ENCODE measurements around the gene BTNL3. TPM values are rescaled to one million over a fixed set of nuclear protein-coding genes. Genes with fewer than 3 reads are reported as not detected.
"Not testable (repeated sequence)": the region's sequence is repeated elsewhere in the genome, so short reads cannot be mapped to it uniquely, and the experiment has no call there.

Gene BTNL3
- total RNA-seq, 1 donor from 2014 or later = not detected

DNA sequence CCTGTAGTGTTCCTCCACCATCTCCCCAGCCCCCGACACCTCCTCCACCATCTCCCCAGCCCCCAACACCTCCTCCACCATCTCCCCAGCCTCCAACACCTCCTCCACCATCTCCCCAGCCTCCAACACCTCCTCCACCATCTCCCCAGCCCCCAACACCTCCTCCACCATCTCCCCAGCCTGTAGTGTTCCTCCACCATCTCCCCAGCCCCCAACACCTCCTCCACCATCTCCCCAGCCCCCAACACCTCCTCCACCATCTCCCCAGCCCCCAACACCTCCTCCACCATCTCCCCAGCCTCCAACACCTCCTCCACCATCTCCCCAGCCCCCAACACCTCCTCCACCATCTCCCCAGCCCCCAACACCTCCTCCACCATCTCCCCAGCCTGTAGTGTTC, 57.2 kb downstream of the BTNL3 start:
- DNase-seq (ENCODE audit: low read depth in 2 of 2) = not testable (repeated sequence)

DNA sequence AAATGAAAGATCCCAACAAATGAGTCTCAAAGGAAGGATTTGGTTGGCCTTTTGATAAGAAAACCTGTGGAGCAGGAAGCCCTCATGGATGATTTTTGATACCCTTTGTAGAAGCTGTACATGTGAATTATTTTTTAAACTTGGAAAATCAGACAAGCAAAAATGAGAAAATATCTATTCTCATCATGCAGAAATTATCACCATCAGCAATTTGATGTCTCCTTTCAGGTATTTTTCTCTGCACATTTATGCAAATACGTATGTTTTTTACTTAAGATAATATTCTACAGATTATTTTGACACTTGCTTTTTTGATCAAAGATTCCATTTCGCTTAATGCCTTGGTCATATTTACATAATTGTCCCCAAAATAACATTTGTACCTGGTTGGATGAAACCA, 58.6 kb downstream of the BTNL3 start:
- DNase-seq (ENCODE audit: low read depth in 2 of 2) = no peak

- no peak for DNase-seq (ENCODE audit: low read depth in 2 of 2)
Observed at GRCh38 chr5:181047921-181048320, 59.3 kb downstream of the BTNL3 start.

DNA sequence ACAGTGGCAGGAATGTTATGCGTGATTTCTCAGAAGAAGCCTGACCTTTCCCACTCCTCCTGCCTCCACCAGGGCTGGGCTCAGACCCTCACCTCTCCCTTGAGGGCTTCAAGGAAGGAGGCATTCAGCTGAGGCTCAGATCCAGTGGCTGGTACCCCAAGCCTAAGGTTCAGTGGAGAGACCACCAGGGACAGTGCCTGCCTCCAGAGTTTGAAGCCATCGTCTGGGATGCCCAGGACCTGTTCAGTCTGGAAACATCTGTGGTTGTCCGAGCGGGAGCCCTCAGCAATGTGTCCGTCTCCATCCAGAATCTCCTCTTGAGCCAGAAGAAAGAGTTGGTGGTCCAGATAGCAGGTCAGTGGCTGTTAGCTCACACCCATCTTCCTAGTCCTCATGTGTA, 61.4 kb downstream of the BTNL3 start:
- no peak for DNase-seq (ENCODE audit: low read depth in 2 of 2)

DNA sequence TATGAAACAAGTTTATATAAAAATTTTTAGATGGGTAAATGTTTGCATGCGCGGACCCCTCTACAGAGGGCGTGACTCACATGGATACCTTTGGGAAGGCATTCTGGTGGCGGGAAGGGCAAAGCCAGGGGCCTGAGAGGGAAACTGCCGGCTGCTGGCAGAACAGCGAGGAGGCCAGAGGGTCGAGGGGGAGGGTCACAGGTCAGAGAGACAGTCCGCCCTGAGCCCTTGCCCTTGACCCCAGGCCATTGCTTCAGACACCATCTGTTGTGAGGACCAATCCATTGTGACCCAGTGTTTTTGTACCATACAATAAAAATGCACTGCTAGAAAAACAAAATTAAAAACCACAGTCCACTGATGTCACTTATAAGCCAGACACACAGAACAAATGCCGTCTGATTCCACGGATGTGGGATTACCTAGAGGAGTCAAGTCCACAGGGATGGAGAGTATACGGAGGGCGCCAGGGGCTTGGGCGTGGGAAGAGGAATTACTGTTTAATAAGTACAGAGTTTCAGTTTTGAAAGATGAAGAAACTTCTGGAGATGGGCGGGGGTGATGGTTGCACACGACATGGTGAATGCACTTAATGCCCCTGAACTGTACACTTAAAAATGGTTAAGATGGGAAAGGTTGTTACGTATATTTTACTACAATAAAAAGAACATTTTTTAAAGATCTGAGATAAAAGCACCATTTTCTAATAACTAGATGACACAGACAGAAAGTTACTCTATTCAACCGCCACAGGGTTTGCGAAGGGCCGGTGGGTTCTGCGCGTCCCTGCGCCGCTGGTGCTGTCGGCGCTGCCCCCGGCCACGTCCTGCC, 63.4 kb downstream of the BTNL3 start:
- no peak for DNase-seq (ENCODE audit: low read depth in 2 of 2)

DNA sequence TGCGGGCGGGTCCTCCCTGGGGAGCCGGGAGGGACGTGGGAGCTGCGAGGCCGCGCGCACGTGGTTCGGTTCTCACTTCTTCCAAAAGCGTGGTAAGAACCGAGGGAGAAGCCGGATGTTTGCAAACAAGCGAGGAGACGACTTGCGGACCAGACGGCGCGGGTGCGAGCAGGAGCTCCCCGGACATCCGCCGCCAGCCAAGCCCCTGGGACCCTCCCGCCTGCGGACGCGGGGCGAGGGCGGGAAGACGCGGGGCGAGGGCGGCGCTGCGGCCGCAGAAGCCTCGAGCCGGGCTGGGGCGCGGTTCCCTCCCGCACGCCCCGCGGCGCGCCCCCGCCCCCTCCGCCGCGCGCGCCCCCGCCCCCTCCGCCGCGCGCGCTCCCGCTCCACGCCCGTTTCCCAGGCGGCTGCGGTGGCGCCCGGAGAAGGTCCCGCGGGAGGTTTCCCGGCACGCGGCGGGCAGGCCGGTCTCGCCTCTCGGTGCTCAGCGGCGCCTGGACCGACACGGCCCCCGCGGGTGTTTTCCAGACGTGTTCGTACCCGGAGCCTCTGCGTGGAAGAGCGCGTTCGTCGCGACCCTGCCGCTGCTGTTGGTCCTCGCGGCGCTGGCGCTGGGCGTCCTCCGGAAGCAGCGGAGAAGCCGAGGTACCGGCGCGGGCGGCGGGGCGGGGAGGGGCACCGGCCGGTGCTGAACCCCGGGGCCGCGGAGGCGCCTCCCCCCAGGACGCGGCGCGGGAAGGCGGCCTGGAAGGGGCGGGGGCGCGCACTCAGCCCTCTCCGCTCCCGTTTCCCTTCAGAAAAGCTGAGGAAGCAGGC, 64.2 kb downstream of the BTNL3 start:
- DNase-seq (ENCODE audit: low read depth in 2 of 2) = no peak

- DNase-seq (ENCODE audit: low read depth in 2 of 2) = no peak
Observed at GRCh38 chr5:181053488-181054121, 65.0 kb downstream of the BTNL3 start.

GRCh38 chr5:181054138-181054537, 65.5 kb downstream of the BTNL3 start:
- no peak for DNase-seq (ENCODE audit: low read depth in 2 of 2)

DNA sequence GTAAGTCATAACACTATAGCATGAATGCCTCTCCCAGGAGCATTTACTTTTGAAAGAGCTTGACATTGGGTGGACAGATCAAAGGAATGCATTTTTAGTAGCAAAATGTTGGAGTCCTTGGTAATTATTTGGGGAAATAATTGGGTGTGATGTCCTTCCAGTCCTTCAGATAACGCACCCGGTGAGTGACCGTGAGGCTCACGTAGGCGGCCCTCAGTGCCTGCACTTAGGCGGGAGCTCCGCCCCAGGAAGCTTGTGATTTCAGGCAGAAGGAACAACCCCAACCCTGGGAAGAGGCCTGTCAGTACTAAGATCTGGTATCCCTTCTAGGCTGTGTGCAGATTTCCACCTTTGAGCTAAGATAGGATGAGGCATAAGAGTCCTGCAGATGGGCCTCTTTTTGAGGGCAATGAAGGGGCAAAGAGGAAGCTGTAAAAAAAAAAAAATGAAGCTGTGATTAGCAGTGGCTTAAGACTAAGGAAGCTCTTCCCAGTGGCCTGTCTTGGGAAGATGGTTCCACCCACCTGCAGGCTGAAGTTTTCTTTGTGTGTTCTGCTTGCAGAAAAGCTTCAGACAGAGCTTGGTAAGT, 66.3 kb downstream of the BTNL3 start:
- DNase-seq (ENCODE audit: low read depth in 2 of 2) = no peak

Other genes starting within 250 kb of the BTNL3 start
- not detected in 2 replicates for gene OR2Y1, start 248.8 kb upstream of the BTNL3 start, total RNA-seq
- 65.8 and 129 TPM in 2 replicates for gene MGAT1, start 186.0 kb upstream of the BTNL3 start, total RNA-seq
- gene ZFP62, start 127.6 kb upstream of the BTNL3 start, total RNA-seq = 10.5 and 13.7 TPM in 2 replicates
- under 0.01 and 0.20 TPM in 2 replicates for gene BTNL8, start 89.7 kb upstream of the BTNL3 start, total RNA-seq
- gene BTNL9, start 51.4 kb downstream of the BTNL3 start, total RNA-seq = under 0.01 TPM in 2 replicates
- gene OR2V1, start 142.3 kb downstream of the BTNL3 start, total RNA-seq = not detected in 2 replicates
- not detected in 2 replicates for gene OR2V2, start 158.7 kb downstream of the BTNL3 start, total RNA-seq
- gene TRIM7, start 216.3 kb downstream of the BTNL3 start, total RNA-seq = 0.99 and 4.6 TPM in 2 replicates
- 6.1 and 10.3 TPM in 2 replicates for gene TRIM41, start 234.4 kb downstream of the BTNL3 start, total RNA-seq